ENCODE results near the gene SMIM35. TPM values are rescaled to one million over a fixed set of nuclear protein-coding genes. Genes with fewer than 3 reads are reported as not detected.
A peak's percentile ranks its signal among the peaks of the same experiment; 100 is the strongest.
"Not testable (repeated sequence)": the region's sequence is repeated elsewhere in the genome, so short reads cannot be mapped to it uniquely, and the experiment has no call there.

The SMIM35 gene
- total and polyA plus RNA-seq, 4 donors = 0.15 TPM; not detected in 3

DNA sequence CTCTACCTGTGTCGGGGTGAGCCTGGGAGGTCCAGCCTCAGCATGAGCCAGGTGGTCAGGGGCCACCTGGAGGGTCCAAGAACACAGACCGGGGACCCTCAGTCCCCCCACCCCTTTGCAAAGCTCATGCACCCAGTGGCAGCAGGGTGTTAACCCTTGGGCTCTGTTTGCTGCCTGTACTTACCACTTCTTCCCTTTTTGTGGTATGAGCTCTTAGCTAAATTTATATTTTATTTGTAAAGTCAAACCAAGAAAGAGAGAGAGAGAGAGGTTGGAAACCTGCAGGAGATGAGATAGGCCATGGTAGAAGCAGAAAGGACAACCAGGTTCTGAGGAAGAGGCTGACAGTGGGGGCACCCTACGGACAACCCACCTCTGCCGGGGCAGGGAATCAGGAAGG lies 70.7 kb downstream of the SMIM35 start:
- H3K36me3 ChIP-seq (ENCODE audit: control insufficient read depth in 1 of 2, insufficient read depth in 2 of 2, low read length in 1 of 2) = no peaks in the 10 kb centered on the region
- no peaks in the 10 kb centered on the region for H3K9me3 ChIP-seq (ENCODE audit: control insufficient read depth, low read length)
- intact Hi-C loops (cut with DNase I) = no loop called here
- no peak overlapping the region for H3K4me3 ChIP-seq (ENCODE audit: low read length in 2 of 2)
- H3K27ac ChIP-seq (ENCODE audit: low read depth in 1 of 2, low read length in 2 of 2) = no peak overlapping the region
- no peaks in the 10 kb centered on the region for H3K27me3 ChIP-seq (ENCODE audit: control insufficient read depth in 1 of 2, insufficient read depth in 2 of 2, low read length in 1 of 2)
- no peak for DNase-seq
- no peaks in the 10 kb centered on the region for H3K4me1 ChIP-seq (ENCODE audit: control insufficient read depth in 1 of 2, insufficient read depth in 2 of 2, low read length in 2 of 2)
- WGBS, 2 donors = 79% methylated on average over 4 of the region's 4 CpGs
- no peak for ATAC-seq (ENCODE audit: low FRiP score)

DNA sequence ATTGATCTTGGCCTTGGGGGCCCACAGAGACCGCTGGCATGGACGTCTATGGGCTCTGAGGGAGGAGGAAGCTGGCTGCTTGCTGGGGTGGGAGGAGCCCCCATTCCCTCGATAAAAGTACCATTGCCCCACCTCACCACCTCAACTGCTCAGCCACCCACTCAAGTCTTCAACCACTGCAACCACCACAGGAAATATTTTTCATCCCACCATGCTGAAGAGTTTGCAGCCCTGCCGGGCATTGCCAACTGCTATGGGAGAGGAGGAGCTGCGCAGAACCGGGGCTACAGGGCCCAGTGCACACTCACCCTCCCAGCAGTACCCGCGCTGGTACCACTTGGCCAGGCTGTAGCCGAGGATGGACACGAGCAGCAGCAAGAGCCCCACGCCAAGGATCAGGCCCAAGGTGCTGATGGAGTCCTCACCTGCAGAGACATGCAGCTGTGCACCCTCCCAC lies 71.3 kb downstream of the SMIM35 start:
- H3K4me3 ChIP-seq (ENCODE audit: low read length in 2 of 2) = no peak overlapping the region
- H3K4me1 ChIP-seq (ENCODE audit: control insufficient read depth in 1 of 2, insufficient read depth in 2 of 2, low read length in 2 of 2) = no peaks in the 10 kb centered on the region
- H3K27ac ChIP-seq (ENCODE audit: low read depth in 1 of 2, low read length in 2 of 2) = no peak overlapping the region
- 83 to 89% methylated on average over 11 of the region's 11 CpGs for WGBS, 2 donors
- H3K27me3 ChIP-seq (ENCODE audit: control insufficient read depth in 1 of 2, insufficient read depth in 2 of 2, low read length in 1 of 2) = no peaks in the 10 kb centered on the region
- no peak for ATAC-seq (ENCODE audit: low FRiP score)
- DNase-seq = no peak
- H3K9me3 ChIP-seq (ENCODE audit: control insufficient read depth, low read length) = no peaks in the 10 kb centered on the region
- H3K36me3 ChIP-seq (ENCODE audit: control insufficient read depth in 1 of 2, insufficient read depth in 2 of 2, low read length in 1 of 2) = no peaks in the 10 kb centered on the region
- intact Hi-C loops (cut with DNase I) = no loop called here

DNA sequence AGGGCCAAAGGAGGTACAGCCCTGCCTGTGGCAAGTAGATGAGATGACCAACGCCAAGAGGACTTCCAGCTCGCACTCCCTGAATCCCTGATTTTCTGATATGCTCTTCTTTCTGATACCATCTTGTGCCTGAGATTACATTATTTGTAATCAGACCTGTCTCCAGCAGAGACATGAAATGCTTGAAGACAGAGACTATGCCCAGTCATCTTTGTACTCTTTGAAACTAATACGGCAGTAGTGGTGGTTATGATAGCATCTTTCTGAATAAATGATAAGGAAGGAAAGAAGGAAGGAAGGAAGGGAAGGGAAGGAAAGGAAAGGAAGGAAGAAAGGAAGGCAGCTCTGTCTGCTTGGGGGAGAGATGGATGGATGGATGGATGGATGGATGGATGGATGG lies 72.7 kb downstream of the SMIM35 start:
- Histone ChIP-seq H3K27ac (ENCODE audit: low read depth in 1 of 2, low read length in 2 of 2) (no peak overlapping the region), H3K4me1 (ENCODE audit: control insufficient read depth in 1 of 2, insufficient read depth in 2 of 2, low read length in 2 of 2) (no peaks in the 10 kb centered on the region), H3K9me3 (ENCODE audit: control insufficient read depth, low read length) (no peaks in the 10 kb centered on the region), H3K36me3 (ENCODE audit: control insufficient read depth in 1 of 2, insufficient read depth in 2 of 2, low read length in 1 of 2) (no peaks in the 10 kb centered on the region), H3K4me3 (ENCODE audit: low read length in 2 of 2) (no peak overlapping the region), H3K27me3 (ENCODE audit: control insufficient read depth in 1 of 2, insufficient read depth in 2 of 2, low read length in 1 of 2) (no peaks in the 10 kb centered on the region)
- intact Hi-C loops (cut with DNase I) = no loop called here
- DNase-seq (no peak), ATAC-seq (ENCODE audit: low FRiP score) (no peak)
- 92 to 94% methylated on average over 3 of the region's 3 CpGs for WGBS, 2 donors

DNA sequence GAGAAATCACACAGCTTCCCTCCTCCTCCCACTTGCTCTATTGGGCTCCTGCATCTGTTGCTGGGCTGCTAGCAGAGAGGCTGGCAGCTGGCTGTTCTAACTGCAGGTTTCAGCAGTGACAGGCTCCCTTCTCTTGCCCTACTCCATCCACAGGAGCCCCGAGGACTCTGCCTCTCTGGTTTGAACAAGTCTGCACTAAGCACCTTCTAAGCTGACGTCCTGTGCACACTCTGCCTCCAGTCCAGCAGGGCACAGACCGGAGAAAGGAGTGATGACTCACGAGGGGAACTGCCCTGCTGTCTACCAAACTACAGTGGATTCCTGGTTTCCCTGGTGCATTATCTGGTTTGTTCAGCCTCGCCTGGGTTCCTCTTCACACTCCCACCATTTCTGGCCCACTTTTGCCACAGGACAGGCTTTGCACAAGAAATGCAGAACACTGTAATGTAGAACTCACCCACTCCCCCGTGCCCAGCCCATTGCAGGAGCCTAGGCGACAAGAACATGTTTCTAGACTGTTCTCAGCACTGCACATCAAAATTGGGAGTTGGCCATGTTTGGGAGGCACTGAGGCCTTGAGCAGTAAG lies 74.6 kb downstream of the SMIM35 start:
- Histone ChIP-seq H3K9me3 (ENCODE audit: control insufficient read depth, low read length) (no peaks in the 10 kb centered on the region), H3K4me1 (ENCODE audit: control insufficient read depth in 1 of 2, insufficient read depth in 2 of 2, low read length in 2 of 2) (no peaks in the 10 kb centered on the region), H3K27ac (ENCODE audit: low read depth in 1 of 2, low read length in 2 of 2) (no peak overlapping the region), H3K36me3 (ENCODE audit: control insufficient read depth in 1 of 2, insufficient read depth in 2 of 2, low read length in 1 of 2) (no peaks in the 10 kb centered on the region), H3K27me3 (ENCODE audit: control insufficient read depth in 1 of 2, insufficient read depth in 2 of 2, low read length in 1 of 2) (no peaks in the 10 kb centered on the region), H3K4me3 (ENCODE audit: low read length in 2 of 2) (no peak overlapping the region)
- DNase-seq (peak in 1 of 2 donors; percentile 68), ATAC-seq (ENCODE audit: low FRiP score) (no peak)
- WGBS, 2 donors = 60% methylated on average over 7 of the region's 7 CpGs
- intact Hi-C loops (cut with DNase I) = no loop called here

DNA sequence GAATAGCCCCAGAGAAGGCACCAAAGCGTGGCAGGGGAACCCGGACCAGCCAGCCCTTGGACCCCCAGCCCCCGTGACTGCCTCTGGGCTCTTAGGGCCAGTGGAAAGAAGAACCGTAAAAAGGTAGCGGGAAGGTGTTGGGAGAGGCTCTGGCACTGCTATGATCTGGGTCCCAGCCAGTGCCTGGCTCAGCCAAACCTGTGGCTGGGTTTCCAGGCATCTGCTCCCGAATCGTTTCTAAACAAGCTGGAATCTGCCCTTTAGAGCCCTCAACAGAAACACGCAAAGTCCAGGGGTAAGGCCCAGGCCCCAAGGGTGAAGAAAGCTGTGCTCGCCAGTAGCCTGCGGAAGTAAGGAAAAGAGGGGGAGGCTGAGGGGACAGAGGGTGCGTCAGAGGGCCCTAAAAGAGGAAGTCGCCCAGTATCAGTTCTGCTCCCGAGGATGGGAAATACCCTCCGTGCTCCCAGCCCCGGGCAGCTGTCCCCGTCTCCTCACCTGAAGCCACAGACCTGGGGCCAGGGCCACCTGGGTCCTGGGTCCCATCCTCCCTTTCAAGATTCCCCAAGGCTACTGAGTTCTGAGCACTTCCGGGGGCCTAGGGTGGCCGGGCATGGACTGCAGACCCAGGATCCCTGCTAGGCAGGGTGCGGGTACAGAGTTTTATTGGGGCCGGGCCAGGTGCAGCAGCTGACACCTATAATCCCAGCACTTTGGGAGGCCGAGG lies 75.9 kb downstream of the SMIM35 start:
- DNase-seq (peak in 1 of 2 donors; percentile 87), ATAC-seq (ENCODE audit: low FRiP score) (peak; percentile 78)
- WGBS, 2 donors = 75 to 77% methylated on average over 21 of the region's 21 CpGs
- H3K9me3 ChIP-seq (ENCODE audit: control insufficient read depth, low read length) = no peaks in the 10 kb centered on the region
- H3K4me1 ChIP-seq (ENCODE audit: control insufficient read depth in 1 of 2, insufficient read depth in 2 of 2, low read length in 2 of 2) = no peaks in the 10 kb centered on the region
- no peak overlapping the region for H3K4me3 ChIP-seq (ENCODE audit: low read length in 2 of 2)
- intact Hi-C loops (cut with DNase I) = no loop called here
- H3K27ac ChIP-seq (ENCODE audit: low read depth in 1 of 2, low read length in 2 of 2) = no peak overlapping the region
- H3K27me3 ChIP-seq (ENCODE audit: control insufficient read depth in 1 of 2, insufficient read depth in 2 of 2, low read length in 1 of 2) = no peaks in the 10 kb centered on the region
- no peaks in the 10 kb centered on the region for H3K36me3 ChIP-seq (ENCODE audit: control insufficient read depth in 1 of 2, insufficient read depth in 2 of 2, low read length in 1 of 2)

DNA sequence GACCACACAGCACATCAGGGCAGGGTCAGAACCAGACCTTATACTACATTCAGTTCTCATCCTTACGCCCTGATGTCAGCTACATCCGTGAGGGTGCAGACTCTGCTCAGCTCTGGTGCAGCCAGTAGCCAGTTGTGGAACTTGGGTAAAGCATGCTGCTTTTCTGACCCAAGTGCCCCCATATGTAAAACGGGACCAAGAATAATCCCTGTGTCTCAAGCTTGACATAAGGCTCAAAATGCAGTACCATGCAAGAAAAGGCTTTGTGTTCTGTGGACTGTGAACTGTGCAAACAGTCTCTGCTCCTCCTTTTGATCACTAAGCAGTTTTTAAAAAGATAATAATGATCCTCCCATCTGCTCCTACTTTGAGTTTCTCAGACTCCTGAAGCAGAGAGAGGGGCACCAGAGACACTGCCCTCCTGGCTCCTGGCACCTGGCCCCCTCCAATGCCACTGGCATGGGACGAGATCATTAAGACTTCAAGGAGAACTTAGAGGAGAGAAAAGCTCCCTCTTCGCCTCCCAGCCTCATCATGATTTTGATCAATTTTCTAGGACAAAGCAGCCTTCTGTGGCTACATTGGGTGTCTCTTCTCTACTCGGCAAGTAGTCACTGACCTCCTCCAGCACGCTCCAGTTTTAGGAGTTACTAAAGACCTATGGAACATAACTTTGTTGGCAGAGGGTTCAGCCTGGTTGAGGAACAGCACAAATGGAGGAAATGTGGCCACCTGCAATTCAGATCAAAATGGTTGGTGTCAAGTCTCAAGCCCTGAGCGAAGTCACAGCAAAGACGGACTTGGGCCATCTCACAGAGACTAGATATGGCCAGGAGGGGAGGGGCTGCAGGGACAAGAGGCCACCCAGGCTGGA lies 76.7 kb downstream of the SMIM35 start:
- Histone ChIP-seq H3K4me1 (ENCODE audit: control insufficient read depth in 1 of 2, insufficient read depth in 2 of 2, low read length in 2 of 2) (no peaks in the 10 kb centered on the region), H3K27me3 (ENCODE audit: control insufficient read depth in 1 of 2, insufficient read depth in 2 of 2, low read length in 1 of 2) (no peaks in the 10 kb centered on the region), H3K4me3 (ENCODE audit: low read length in 2 of 2) (no peak overlapping the region), H3K9me3 (ENCODE audit: control insufficient read depth, low read length) (no peaks in the 10 kb centered on the region), H3K36me3 (ENCODE audit: control insufficient read depth in 1 of 2, insufficient read depth in 2 of 2, low read length in 1 of 2) (no peaks in the 10 kb centered on the region), H3K27ac (ENCODE audit: low read depth in 1 of 2, low read length in 2 of 2) (no peak overlapping the region)
- ATAC-seq (ENCODE audit: low FRiP score) = no peak
- DNase-seq = no peak
- WGBS, 2 donors = 72 to 73% methylated on average over 9 of the region's 9 CpGs
- intact Hi-C loops (cut with DNase I) = no loop called here

DNA sequence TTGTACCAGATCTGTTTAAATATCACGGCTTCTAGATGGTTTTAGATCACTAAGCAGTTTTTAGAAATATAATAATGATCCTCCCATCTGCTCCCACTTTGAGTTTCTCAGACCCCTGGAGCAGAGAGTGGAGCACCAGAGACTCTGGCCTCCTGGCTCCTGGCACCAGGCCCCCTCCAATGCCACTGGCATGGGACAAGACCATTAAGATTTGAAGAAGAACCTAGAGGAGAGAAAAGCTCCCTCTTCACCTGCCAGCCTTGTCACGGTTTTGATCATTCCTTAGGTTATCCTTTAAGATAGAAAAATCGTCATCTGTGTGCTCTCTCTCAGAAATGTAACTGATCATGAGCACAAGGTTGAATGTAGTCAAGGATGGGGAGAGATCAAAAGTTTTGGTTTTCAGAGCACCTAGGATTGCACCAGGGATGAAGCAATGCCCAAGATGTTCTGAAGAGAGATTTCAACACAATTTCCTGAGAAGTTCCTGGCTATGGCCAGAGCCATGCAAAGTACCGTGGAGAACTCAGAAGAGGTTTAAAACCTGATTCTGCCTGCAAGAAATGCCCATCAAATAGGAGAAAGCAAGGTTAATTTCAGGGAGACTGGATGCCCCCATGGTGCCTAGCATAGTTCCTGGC lies 78.4 kb downstream of the SMIM35 start:
- DNase-seq (no peak), ATAC-seq (ENCODE audit: low FRiP score) (no peak)
- Histone ChIP-seq H3K27ac (ENCODE audit: low read depth in 1 of 2, low read length in 2 of 2) (no peak overlapping the region), H3K4me3 (ENCODE audit: low read length in 2 of 2) (no peak overlapping the region), H3K9me3 (ENCODE audit: control insufficient read depth, low read length) (peaks cover 2% of the 10 kb centered on the region), H3K4me1 (ENCODE audit: control insufficient read depth in 1 of 2, insufficient read depth in 2 of 2, low read length in 2 of 2) (no peaks in the 10 kb centered on the region), H3K27me3 (ENCODE audit: control insufficient read depth in 1 of 2, insufficient read depth in 2 of 2, low read length in 1 of 2) (no peaks in the 10 kb centered on the region), H3K36me3 (ENCODE audit: control insufficient read depth in 1 of 2, insufficient read depth in 2 of 2, low read length in 1 of 2) (no peaks in the 10 kb centered on the region)
- intact Hi-C loops (cut with DNase I) = no loop called here
- WGBS, 2 donors = 72 to 77% methylated on average over 4 of the region's 4 CpGs

DNA sequence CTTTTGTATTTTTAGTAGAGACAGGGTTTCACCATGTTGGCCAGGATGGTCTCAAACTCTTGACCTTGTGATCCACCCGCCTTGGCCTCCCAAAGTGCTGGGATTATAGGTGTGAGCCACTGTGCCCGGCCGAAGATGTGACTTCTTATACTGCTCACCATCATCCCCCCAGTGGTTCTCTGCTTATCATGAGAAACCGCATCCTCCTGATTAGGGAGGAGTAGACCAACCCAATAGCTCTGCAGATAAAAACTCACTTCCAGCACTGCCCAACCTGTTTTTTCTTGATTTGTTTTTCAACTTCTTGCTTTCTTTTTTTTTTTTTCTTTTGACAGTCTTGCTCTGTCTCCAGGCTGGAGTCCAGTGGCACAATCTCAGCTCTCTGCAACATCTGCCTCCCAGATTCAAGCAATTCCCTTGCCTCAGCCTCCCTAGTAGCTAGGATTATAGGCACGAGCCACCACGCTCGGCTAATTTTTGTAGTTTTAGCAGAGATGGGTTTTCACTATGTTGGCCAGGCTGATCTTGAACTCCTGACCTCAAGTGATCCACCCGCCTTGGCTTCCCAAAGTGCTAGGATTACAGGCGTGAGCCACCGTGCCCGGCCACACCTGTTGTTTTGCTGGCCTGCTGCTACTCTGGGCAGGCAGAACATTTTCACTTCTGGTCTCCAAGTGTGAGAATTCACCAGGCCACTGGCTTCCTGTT lies 79.0 kb downstream of the SMIM35 start:
- DNase-seq; H3K4me1 ChIP-seq (ENCODE audit: control insufficient read depth in 1 of 2, insufficient read depth in 2 of 2, low read length in 2 of 2); H3K4me3 ChIP-seq (ENCODE audit: low read length in 2 of 2); H3K9me3 ChIP-seq (ENCODE audit: control insufficient read depth, low read length); H3K27me3 ChIP-seq (ENCODE audit: control insufficient read depth in 1 of 2, insufficient read depth in 2 of 2, low read length in 1 of 2); H3K27ac ChIP-seq (ENCODE audit: low read depth in 1 of 2, low read length in 2 of 2); ATAC-seq (ENCODE audit: low FRiP score); intact Hi-C loops (cut with DNase I); H3K36me3 ChIP-seq (ENCODE audit: control insufficient read depth in 1 of 2, insufficient read depth in 2 of 2, low read length in 1 of 2): not testable (repeated sequence)
- 81 to 84% methylated on average over 11 of the region's 11 CpGs for WGBS, 2 donors

All from aorta (tissue), 5 donors.